Stimulated activated CD8-positive, alpha-beta memory T cell treated with anti-CD3 and anti-CD28 coated beads, Interleukin-12 subunit alpha, Interleukin-12 subunit beta, amount 100 ng/mL, for 1 hour (primary cell): ENCODE measurements around the gene CXCL1.
"Not testable (repeated sequence)": the region's sequence is repeated elsewhere in the genome, so short reads cannot be mapped to it uniquely, and the experiment has no call there.

Experiments used
- DNase-seq: peaks from one replicate; pipeline ENCODE4 v3.0.0-alpha.2; 2020; ENCODE audit warnings: low read depth

CXCL1 gene

DNA sequence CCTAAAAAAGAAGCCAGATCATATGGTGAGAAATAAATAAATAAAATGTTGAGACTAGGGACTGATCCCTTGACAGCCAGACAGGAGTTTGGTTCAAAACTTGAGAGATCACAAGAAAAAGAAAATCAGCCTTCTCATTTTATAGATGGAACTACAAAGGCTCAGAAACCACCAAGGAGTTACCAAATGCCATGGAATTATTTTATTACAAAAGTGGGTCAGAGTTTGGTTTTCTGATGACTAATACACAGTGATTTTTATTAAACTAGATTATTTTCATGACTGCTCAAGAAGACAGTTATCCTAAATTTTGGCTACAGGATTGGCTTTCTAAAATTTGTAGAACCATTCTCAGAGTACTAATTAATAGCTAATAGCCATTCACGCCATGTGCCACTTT, 6.2 kb downstream of the CXCL1 start:
- DNase-seq, result no peak

DNA sequence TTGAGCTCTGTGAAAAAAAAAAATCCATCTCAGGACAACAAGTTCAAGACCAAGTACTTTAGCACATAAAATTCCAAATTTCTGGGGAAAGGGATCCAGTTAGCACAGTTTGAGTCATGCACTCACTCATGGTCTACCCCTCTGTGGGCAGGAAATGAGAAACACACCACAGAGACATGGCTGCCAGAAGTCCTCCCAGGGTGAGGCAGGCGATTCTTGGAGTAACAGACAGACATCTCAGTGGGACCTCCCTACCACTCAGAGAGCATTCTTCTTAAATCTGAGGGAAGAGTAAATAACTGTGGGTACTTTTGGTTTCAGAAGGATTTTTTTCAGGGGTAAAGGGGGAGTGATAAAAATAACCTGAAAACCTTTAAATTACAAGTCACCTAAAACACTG, 14.1 kb downstream of the CXCL1 start:
- DNase-seq, result no peak

DNA sequence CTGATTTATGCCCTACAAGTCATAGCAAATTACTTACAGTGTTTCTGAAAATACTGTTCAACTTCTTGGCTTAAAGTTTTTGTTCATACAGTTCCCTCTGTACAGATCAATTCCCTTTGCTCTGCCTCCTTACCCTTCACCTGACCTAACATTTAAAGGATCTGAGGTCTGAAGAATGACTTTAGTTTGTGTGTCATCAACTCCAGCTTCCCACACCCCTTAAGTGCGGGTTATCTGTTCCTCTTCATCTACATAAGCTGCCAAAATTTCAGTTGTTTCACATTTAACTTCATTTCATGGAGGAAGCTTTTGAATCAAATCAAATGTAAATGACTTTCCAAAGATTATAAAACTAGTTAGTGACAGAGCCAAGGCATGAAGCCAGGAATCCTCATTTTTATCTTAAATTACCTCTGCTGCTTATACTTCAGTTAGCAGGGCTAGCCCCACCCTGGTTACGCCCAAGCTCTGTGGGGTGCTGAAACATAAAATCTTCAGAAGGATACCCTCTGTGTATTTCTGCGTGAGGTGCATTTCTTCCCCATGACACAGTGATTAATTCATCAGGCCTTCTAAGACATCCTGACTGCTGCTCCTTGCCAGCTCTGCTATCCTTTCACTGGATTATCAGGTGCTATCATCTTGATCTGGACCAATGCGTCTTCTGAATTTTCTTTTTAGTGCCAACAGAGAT, 16.5 kb downstream of the CXCL1 start:
- no peak for DNase-seq

DNA sequence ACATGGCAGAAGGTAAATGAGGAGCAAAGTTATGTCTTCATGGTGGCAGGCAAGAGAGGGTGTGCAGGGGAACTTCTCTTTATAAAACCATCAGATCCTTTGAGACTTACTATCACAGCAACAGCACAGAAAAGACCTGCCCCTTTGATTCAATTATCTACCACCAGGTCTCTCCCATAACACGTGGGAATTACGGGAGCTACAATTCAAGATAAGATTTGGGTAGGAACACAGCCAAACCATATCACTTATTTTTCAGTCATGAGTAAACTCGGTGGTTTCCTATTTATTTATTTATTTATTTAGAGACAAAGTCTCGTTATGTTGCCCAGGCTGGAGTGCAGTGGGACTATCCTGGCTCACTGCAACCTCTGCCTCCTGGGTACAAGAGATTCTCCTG, 22.1 kb downstream of the CXCL1 start:
- DNase-seq, result no peak

DNA sequence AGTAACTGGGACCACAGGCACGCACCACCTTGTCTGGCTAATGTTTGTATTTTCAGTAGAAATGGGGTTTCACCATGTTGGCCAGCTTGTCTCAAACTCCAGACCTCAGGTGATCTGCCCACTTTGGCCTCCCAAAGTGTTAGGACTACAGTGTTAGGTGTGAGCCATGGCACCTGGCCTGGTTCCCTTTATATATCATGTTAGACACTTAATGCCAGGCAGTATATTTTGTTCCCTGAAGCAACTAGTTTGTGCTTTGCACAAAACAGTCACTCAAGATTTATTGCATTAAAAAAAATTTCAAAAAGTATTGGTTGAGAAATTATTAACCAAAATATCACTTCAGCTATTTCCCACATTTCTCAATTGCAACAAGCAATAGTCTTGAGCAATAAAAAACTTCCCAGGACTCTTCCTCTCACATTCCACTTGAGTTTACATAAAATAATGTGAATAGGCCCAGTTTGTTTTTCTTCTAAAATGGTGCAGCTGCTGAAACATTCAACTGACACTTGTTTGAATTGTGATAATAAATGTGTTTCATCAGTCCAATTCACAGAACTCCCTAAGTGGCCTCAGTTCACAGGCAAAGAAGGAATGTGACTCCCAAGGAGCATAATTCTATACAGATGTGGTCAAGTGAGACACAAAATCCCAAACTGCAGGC, 22.7 kb downstream of the CXCL1 start:
- DNase-seq, result no peak

DNA sequence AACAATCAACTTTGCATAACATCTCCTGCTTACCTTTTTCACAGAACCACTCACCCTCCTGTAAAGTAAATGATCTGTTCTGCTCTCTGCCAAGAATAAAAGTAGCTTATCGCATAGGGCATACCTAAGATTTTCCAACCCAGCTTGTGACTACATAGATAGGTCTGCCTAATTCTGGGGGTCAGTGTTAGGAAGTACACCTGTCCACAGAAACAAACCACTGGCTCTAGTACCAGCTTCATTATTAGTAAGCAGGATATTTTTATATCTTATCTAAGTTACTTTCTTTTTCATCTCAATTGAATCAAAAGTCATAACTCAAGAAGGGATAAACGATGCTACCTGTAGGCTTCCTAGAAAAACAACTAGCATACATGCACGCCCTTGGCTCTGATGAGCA, 23.8 kb downstream of the CXCL1 start:
- DNase-seq, result no peak

DNA sequence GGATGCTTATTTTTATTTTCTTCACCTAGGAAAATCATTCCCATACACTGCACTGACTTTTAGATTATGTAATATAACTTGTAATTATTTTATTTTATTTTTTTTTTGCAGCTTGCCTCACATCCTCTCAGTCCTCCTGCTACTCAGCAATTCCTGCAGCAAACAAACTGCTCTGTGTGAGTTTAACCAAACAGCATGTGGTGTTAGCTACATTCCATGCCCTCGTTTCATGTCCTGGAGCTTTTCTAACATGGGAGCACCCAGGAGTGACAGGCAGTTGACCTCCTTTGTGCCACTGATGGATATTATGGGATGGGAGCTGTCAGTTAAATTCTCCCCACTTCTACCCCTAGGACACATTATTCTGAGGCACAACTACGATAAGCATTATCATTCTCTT, 24.8 kb downstream of the CXCL1 start:
- DNase-seq, result no peak

DNA sequence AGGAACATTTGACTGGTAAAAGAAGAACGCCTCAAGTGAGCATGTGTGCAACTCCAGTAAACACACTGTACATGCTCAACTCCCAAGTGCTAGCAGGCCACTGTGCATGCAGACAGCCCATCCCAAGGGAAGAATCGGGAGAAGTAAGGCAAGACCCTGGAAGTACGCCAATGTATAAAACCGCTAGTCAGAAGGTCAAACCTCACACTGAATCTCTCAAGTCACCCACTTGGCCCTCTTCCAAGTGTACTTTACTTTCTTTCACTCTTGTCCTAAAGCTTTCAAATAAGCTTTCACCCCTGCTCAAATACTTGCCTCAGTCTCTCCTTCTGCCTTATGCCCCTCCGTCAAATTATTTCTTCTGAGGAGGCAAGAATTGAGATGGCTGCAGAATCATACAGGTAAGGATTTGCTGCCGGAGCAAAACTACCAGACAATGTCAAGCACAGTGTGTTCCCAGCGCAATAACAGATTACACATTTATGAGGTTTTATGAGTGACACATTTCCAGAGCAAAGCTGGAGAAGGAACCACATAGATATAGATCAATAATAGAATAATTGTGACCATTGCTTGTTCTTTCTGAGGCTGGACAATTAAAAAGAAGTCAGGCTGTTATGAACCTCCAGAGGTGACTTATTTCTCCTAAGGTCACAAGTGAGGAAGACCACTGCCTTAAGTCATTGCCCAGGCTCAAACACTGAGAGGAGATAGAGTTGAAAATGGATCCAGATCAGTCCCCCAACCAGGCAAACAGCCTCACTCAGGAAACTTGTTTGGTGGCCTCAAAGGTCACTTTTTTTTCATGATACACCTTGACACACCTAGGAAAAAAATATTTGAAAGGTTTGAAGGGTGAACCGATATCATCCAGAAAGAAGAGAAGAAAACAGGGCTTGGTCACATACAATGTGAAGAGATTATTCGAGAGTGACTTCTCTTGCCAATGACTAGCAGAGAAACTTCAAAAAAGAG, 26.3 kb downstream of the CXCL1 start:
- DNase-seq, result no peak

DNA sequence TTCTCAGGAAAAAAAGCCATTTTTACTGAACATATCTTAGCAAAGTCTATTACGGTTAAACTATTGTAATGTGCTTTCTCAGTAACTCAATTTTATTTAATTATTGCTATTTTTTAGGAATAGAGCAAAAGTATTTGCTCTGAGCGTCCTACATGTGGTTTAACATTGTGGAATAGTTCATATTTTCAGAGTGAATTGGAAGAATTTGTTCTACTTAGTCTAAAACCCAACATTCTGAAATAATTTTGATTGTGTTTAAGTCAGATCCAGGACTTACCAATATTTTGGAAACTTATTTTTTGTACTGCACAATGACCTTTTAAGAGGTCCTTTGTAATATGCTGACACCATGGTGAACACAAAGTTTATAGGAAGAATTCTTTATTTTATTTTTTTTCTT, 27.2 kb downstream of the CXCL1 start:
- no peak for DNase-seq

DNA sequence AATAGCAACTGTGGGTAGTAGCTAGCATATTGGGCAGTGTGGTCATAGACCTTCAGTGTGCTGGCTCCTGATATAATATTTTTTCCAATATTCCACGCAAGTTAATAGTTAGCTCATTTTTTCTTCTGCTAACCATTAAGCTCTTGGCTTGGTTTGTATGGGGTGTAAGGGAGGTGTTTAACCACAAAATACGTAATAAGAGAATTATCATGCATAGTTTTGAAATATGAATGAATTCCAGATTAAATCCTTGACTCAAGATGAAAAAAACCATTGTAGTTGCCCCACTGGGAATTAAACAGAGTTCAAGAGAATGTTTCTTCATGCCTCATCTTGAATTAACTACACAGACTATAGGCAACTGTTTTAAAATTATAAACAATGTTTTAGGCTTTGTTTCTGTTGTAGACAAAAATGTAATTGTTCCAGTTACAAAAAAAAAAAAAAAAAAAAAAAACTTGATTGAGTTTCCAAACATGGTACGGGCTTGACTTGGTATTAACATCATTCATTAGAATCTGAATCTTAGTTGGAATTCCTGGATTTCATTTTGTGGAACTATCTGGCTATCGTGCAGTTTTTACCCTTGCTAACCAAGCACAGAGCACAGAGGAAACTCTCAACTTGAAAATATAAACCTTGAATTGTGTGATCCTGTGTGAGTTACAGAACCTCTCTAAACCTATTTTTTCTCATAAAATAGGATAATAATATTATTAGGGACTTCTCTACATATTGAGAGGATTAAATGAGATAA, 28.4 kb downstream of the CXCL1 start:
- DNase-seq, result no peak

DNA sequence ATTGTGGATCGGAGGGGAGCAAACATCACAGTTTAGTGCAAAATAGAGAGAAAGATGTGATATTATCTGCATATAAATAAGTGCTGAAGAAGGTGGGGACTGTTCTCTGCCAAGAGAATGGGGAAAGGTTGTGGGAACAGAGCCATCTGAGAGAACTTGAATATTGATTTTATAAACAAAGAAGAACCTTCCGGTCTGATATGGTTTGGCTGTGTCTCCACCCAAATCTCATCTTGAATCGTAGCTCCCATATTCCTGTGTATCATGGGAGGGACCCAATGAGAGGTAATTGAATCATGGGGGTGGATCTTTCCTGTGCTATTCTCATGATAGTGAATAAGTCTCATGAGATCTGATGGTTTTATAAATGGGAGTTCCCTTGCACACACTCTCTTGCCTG, 30.1 kb downstream of the CXCL1 start:
- DNase-seq, result not testable (repeated sequence)

DNA sequence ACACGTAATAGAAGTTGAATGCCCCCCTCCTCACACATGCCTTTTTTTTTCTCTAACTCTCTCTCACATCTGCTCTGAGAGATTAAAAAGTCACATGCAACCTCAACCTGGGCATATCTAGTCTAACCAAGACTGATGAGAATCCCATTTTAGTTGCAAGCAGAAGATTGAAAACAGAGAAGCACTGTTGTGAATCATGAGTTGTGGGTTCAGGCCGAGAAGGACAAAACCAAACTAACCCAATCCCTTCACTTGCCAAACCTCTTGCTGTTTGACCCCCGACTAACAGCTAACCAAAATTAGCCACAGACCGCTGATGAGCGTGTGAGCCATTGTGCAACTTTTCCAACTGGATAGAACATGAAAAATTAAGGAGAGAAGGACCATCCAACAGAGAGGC, 31.8 kb downstream of the CXCL1 start:
- no peak for DNase-seq

DNA sequence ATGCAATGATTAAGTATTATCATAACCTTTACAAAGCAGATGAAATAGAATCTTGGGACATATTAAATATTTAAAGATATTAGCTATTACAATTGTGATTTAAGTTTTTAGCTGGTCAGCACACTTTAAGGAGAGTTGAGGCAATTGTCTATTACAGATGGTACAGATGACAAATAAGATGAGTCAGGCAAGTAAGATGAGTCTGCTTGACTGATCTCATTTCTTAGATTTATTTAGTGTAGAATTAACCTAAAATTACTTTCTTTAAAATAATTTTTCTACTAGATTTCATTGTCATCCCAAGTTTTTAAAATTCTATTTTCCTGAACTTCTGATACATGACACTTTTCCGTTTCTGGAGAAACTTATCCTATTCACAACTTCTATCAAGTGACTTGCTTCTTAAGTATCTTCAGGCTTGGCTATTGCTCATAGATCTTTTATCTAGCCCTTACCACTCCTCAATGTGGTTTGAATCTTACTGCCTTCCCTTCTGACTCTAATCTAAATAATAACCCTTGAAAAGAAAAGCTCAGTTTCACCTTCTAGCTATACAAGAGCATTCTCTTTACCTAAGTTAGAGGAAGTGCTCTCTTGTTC, 32.9 kb downstream of the CXCL1 start:
- DNase-seq, result no peak

DNA sequence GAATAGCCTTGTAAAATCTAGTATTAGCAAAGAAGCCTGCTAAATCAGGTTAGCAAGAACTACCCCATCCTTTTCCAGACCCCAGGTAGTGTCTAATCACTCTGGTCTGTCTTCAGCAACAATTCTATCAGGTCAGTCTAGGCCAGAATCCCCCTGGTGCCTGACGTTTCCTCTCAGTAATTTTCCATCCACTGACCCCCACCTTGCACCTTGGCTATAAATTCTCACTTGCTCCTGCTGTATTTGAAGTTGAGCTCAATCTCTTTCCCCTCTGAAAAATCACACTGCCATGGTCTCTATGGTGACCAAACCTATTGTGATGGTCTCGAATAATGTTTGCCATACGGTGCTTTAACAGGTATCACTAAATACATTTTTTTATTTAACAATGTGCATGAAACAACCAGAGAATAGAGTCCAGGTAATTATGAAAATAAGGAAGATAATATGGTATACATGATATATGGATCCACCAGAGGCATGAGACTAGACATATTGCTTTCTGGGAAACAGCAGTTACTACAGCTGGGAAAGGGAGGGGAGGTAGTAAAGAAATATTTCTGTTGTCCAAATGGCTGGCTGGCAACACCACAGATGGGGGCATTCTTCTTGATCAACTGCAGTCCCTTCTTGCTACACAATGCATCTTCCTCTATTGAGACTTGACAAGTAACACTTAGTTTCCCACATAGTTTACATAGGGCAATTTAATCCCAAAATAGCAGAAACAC, 33.8 kb downstream of the CXCL1 start:
- DNase-seq, result no peak

DNA sequence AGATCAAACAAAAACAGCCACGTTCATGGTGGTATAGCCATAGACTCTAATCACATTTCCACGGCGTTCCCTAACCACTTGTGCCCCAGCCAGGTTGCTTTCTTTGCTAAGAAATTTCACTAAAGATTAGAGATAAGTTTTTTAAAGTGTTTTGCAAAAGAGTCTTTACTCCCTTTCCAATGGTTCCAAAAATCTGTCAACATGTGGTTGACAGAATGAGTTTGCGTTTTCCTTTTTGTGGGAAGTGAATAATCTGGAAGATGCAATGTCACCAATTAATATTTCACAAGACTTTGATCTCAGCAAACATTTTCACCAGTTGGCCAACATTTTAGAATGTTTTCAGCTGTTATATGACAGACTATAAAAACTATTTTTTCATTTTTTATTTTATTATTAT, 35.3 kb downstream of the CXCL1 start:
- DNase-seq, result no peak

DNA sequence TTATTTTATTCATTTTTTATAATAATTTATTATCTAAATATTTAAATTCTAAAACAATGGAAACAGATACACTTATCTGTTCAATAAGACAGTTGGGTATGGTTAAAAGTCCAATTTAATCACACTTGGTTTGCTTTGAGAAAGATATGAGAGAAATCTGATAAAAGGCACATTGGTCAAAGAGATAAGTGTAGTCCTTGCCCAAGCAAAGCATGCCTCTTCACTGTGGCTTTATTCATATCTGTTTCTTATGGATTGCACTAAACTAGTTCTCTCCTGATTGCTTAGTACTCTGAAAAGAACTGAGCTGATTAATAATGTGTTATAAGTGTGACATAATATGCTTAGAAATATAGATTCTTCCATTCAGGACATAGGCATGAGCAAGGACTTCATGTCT, 39.8 kb downstream of the CXCL1 start:
- no peak for DNase-seq

DNA sequence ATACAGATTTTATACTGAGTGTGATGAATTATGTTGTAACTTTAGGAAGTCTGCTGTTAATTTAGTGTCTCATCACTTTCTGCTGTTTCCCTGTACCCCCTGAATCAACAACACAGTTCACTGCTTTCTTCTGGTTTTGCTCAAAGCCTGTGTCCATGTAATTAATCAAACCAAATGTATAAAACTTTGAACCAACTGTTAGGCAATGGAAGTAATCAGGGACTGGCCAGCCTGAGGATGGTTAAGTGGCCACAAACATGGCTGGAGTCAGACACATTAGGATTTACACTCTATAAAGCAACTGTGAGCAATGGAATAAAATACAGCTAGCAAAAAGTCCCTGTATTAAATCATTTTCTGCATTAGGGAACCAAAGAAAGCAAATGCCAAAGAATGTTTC, 42.6 kb downstream of the CXCL1 start:
- DNase-seq, result no peak

DNA sequence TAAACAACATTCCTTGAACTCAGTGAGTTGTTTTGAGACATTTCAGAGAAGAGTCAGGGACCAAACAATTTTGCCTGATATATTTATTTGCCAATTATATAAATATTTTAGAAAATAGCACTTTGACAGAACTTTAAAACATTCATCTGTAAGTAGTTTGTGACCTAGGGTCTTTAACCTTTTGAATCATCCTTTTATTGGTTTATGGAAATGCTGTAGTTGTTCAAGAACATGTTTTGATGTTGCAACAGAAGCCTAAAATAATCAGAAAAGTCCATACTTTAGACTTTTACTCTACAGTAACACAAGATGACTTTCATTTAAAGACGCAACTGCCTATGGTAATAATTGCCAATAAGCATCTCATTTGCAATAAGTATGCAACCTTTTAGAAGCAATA, 43.0 kb downstream of the CXCL1 start:
- no peak for DNase-seq

DNA sequence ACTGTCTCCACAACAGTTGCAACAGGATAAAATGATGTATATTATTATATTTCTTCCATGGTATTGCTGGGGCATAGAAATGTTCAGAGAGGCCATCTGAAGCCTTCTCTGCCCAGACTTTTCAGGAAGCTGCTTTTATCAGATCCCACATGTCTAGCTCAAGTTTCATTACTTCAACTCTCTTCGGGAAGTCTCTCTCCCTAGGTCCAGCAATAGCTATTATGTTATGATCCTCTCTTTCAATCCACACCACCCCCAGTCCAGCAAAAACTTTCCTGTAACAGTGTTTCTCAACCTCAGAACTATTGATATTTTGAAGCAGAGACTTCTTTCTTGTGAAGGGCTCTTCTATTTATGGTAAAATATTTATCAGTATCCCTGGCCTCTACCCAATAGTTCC, 44.9 kb downstream of the CXCL1 start:
- DNase-seq, result no peak

DNA sequence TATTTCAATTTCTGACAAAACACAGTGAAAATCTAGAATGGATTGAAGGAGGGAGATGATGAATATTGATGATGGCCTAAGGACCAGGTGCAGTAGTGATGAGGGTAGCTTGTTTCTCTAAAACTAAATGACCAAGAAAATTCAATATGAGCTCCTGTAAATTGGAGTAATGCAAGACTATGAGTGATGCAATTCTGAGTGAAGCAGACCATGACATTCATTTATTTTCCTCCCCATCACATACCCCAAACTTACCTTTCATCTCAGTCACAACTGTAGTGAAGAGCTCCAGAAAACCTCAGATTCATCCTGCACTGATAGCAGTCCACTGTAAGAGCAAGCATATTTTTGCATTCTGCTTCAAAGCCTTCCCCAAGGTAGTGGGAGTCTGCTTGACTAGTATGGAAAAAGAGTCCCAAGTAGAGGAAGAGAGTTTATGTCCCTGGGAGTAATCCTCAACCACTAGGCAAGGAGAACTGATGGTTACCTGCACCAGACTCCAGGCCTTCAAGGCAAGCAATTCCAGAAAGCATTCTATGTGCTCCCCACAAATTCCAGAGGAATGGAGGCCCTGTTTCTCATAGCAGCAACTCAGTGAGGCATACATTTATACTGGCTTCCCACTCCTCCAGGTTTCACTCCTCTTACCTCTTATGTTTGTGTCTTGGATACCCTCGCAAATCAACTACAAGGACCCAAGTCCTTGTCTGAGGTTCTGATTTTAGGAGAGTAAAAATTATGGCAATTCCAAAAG, 47.2 kb downstream of the CXCL1 start:
- DNase-seq, result no peak
